ENCODE measurements around the gene NOTCH1.

Gene NOTCH1

GRCh38 chr9:136486131-136486530 is 59.7 kb downstream of the NOTCH1 start:
- Mint-ChIP-seq H3K9me3 (no peaks in the 10 kb centered on the region), H3K27me3 (peaks cover 27% of the 10 kb centered on the region), H3K27ac (no peak overlapping the region), H3K36me3 (peaks cover 5% of the 10 kb centered on the region), H3K4me1 (peaks cover 20% of the 10 kb centered on the region), H3K4me3 (no peak overlapping the region)
- DNase-seq, result no peak
- CTCF ChIA-PET, result interaction anchor here (0.6 to 7.6 kb wide), 13 partner anchors 10 to 182 kb away, joined by 3 to 166 read pairs (median 4); no protein-coding TSS in a partner anchor

- CTCF ChIA-PET, result interaction anchor here (0.6 to 7.6 kb wide), 18 partner anchors 11 to 182 kb away, joined by 3 to 166 read pairs (median 4); no protein-coding TSS in a partner anchor
- H3K4me1 Mint-ChIP-seq, result peaks cover 23% of the 10 kb centered on the region
- H3K4me3 Mint-ChIP-seq, result peak overlapping the region; percentile 56
- H3K9me3 Mint-ChIP-seq, result no peaks in the 10 kb centered on the region
- peaks cover 27% of the 10 kb centered on the region for H3K27me3 Mint-ChIP-seq
- H3K36me3 Mint-ChIP-seq, result peaks cover 5% of the 10 kb centered on the region
- DNase-seq, result peak; percentile 90
- peak overlapping the region; percentile 69 for H3K27ac Mint-ChIP-seq
Measured at GRCh38 chr9:136485049-136486045, 60.5 kb downstream of the NOTCH1 start.

GRCh38 chr9:136484153-136485048 is 61.4 kb downstream of the NOTCH1 start:
- Mint-ChIP-seq H3K27ac (peak overlapping the region; percentile 69), H3K4me1 (peaks cover 30% of the 10 kb centered on the region), H3K27me3 (peaks cover 24% of the 10 kb centered on the region), H3K4me3 (peak overlapping the region; percentile 56), H3K36me3 (peaks cover 8% of the 10 kb centered on the region), H3K9me3 (no peaks in the 10 kb centered on the region)
- DNase-seq, result no peak
- CTCF ChIA-PET, result interaction anchor here (0.7 to 7.6 kb wide), 11 partner anchors 18 to 172 kb away, joined by 3 to 166 read pairs (median 6); no protein-coding TSS in a partner anchor

- CTCF ChIA-PET, result interaction anchor here (1.1 to 7.6 kb wide), 6 partner anchors 56 to 171 kb away, joined by 6 to 166 read pairs (median 20); no protein-coding TSS in a partner anchor
- H3K4me3 Mint-ChIP-seq, result peak overlapping the region; percentile 98
Measured at GRCh38 chr9:136483589-136484152, 62.2 kb downstream of the NOTCH1 start.

GRCh38 chr9:136482793-136483588 is 62.9 kb downstream of the NOTCH1 start, which contains the start of gene SEC16A:
TSS of gene SEC16A (minus strand) at chr9:136483040. CDS start at chr9:136477615, 5,425 bp downstream.
- Mint-ChIP-seq H3K36me3 (peaks cover 8% of the 10 kb centered on the region), H3K9me3 (no peaks in the 10 kb centered on the region), H3K4me1 (peaks cover 30% of the 10 kb centered on the region)

More at GRCh38 chr9:136483589-136484152, 62.2 kb downstream of the NOTCH1 start:
- Mint-ChIP-seq H3K9me3 (no peaks in the 10 kb centered on the region), H3K27me3 (peaks cover 24% of the 10 kb centered on the region), H3K27ac (peak overlapping the region; percentile 99), H3K4me1 (peaks cover 30% of the 10 kb centered on the region), H3K36me3 (peaks cover 8% of the 10 kb centered on the region)
- peak; percentile 95 for DNase-seq

GRCh38 chr9:136482046-136482792 is 63.6 kb downstream of the NOTCH1 start:
- Mint-ChIP-seq H3K9me3 (no peaks in the 10 kb centered on the region), H3K4me3 (peak overlapping the region; percentile 98), H3K4me1 (peaks cover 30% of the 10 kb centered on the region)

More at GRCh38 chr9:136482793-136483588, 62.9 kb downstream of the NOTCH1 start, which contains the start of gene SEC16A:
- DNase-seq, result peak; percentile 100
- CTCF ChIA-PET, result interaction anchor here (1.8 to 7.6 kb wide), 4 partner anchors 56 to 170 kb away, joined by 8 to 166 read pairs (median 36); no protein-coding TSS in a partner anchor
- H3K4me3 Mint-ChIP-seq, result peak within 1 kb of the TSS; percentile 98
- peak within 1 kb of the TSS; percentile 99 for H3K27ac Mint-ChIP-seq
- peaks cover 22% of the 10 kb centered on the region for H3K27me3 Mint-ChIP-seq

GRCh38 chr9:136481558-136481957 is 64.3 kb downstream of the NOTCH1 start:
- Mint-ChIP-seq H3K36me3 (peaks cover 16% of the 10 kb centered on the region), H3K27me3 (peaks cover 9% of the 10 kb centered on the region), H3K4me1 (peaks cover 30% of the 10 kb centered on the region), H3K9me3 (no peaks in the 10 kb centered on the region), H3K4me3 (peak overlapping the region; percentile 98), H3K27ac (peak overlapping the region; percentile 99)
- CTCF ChIA-PET, result no interaction called here
- DNase-seq, result no peak

More at GRCh38 chr9:136482046-136482792, 63.6 kb downstream of the NOTCH1 start:
- Mint-ChIP-seq H3K36me3 (peaks cover 12% of the 10 kb centered on the region), H3K27ac (peak overlapping the region; percentile 99), H3K27me3 (peaks cover 16% of the 10 kb centered on the region)
- no peak for DNase-seq
- CTCF ChIA-PET, result no interaction called here

GRCh38 chr9:136476369-136477150 is 69.3 kb downstream of the NOTCH1 start:
- Mint-ChIP-seq H3K4me3 (no peak overlapping the region), H3K4me1 (peaks cover 15% of the 10 kb centered on the region), H3K9me3 (no peaks in the 10 kb centered on the region), H3K27ac (no peak overlapping the region), H3K36me3 (peaks cover 38% of the 10 kb centered on the region), H3K27me3 (no peaks in the 10 kb centered on the region)
- DNase-seq, result no peak
- CTCF ChIA-PET, result no interaction called here

- H3K36me3 Mint-ChIP-seq, result peaks cover 43% of the 10 kb centered on the region
- no peaks in the 10 kb centered on the region for H3K27me3 Mint-ChIP-seq
- no peaks in the 10 kb centered on the region for H3K9me3 Mint-ChIP-seq
- no peak overlapping the region for H3K27ac Mint-ChIP-seq
- no peak overlapping the region for H3K4me3 Mint-ChIP-seq
- H3K4me1 Mint-ChIP-seq, result peaks cover 6% of the 10 kb centered on the region
- CTCF ChIA-PET, result no interaction called here
- no peak for DNase-seq
Measured at GRCh38 chr9:136474974-136475865, 70.6 kb downstream of the NOTCH1 start.

- CTCF ChIA-PET, result no interaction called here
- H3K4me1 Mint-ChIP-seq, result no peaks in the 10 kb centered on the region
Measured at GRCh38 chr9:136474021-136474640, 71.7 kb downstream of the NOTCH1 start.

GRCh38 chr9:136473354-136473721 is 72.5 kb downstream of the NOTCH1 start:
- H3K9me3 Mint-ChIP-seq, result no peaks in the 10 kb centered on the region
- no peak overlapping the region for H3K27ac Mint-ChIP-seq
- no peak for DNase-seq
- no peaks in the 10 kb centered on the region for H3K4me1 Mint-ChIP-seq
- H3K4me3 Mint-ChIP-seq, result no peak overlapping the region
- H3K36me3 Mint-ChIP-seq, result peaks cover 40% of the 10 kb centered on the region
- H3K27me3 Mint-ChIP-seq, result no peaks in the 10 kb centered on the region
- CTCF ChIA-PET, result no interaction called here

More at GRCh38 chr9:136474021-136474640, 71.7 kb downstream of the NOTCH1 start:
- H3K27me3 Mint-ChIP-seq, result no peaks in the 10 kb centered on the region
- DNase-seq, result no peak
- H3K27ac Mint-ChIP-seq, result no peak overlapping the region
- H3K36me3 Mint-ChIP-seq, result peaks cover 40% of the 10 kb centered on the region
- no peaks in the 10 kb centered on the region for H3K9me3 Mint-ChIP-seq
- H3K4me3 Mint-ChIP-seq, result no peak overlapping the region
